PC-9 (cell line): ENCODE data around the gene CPLX3.

Source experiments
- CTCF ChIP-seq: fragments of 200-600 bp; sonication (generic); conservative IDR thresholded peaks from 2 replicates; pipeline ENCODE4 v1.6.1; 2017; ENCODE audit warnings: mixed run types, antibody characterized with exemption, mild to moderate bottlenecking, moderate library complexity
- EZH2 ChIP-seq: fragments of 200-600 bp; sonication (generic); IDR thresholded peaks from 2 replicates; pipeline ENCODE4 v1.8.0; 2017; ENCODE audit warnings: antibody characterized with exemption, low read depth

- TF ChIP-seq CTCF, result no peak
- no peak for TF ChIP-seq EZH2
Measured at GRCh38 chr15:74790080-74790916, 36.1 kb upstream of the CPLX3 start.
